ENCODE measurements around the gene ATP8B3. TPM values are rescaled to one million over a fixed set of nuclear protein-coding genes. Genes with fewer than 3 reads are reported as not detected.

Gene ATP8B3
- total and polyA plus RNA-seq, 8 donors: 0.15 to 1.4 (median 0.80) TPM; not detected in 4

GRCh38 chr19:1851654-1852580, 39.8 kb upstream of the ATP8B3 start:
- TF ChIP-seq CTCF (IDR thresholded peaks at IDR 0.05) (no peak), POLR2A (IDR thresholded peaks at IDR 0.05) (no peak), EP300 (IDR thresholded peaks at IDR 0.05) (no peak), POLR2AphosphoS5 (IDR thresholded peaks at IDR 0.05) (no peak)
- Histone ChIP-seq H3K27me3 (peaks cover 0 to 10% (median 0%) of the 10 kb centered on the region in 3 donors), H3K9me3 (no peaks in the 10 kb centered on the region), H3K36me3 (peaks cover 0 to 8% (median 2%) of the 10 kb centered on the region in 4 donors), H3K27ac (no peak overlapping the region), H3K4me1 (peaks cover 58 to 75% (median 67%) of the 10 kb centered on the region in 4 donors), H3K4me3 (no peak overlapping the region)
- peak in 1 of 2 donors; percentile 90 for DNase-seq
- 35 to 50% (median 45%) methylated on average over 42 to 66 of the region's 66 CpGs for WGBS, 5 donors
- intact Hi-C loops (cut with DNase I; ENCODE audit: low total_unique reads): no loop called here

- TF ChIP-seq CTCF (IDR thresholded peaks at IDR 0.05) (no peak), EP300 (IDR thresholded peaks at IDR 0.05) (no peak), POLR2AphosphoS5 (IDR thresholded peaks at IDR 0.05) (no peak), POLR2A (IDR thresholded peaks at IDR 0.05) (no peak)
- no peak for DNase-seq
Observed at GRCh38 chr19:1850809-1851653, 39.0 kb upstream of the ATP8B3 start.

GRCh38 chr19:1849886-1850398, 37.9 kb upstream of the ATP8B3 start:
- H3K27ac ChIP-seq: no peak overlapping the region
- peaks cover 58 to 75% (median 67%) of the 10 kb centered on the region in 4 donors for H3K4me1 ChIP-seq
- no peak overlapping the region for H3K4me3 ChIP-seq
- peaks cover 0 to 13% (median 10%) of the 10 kb centered on the region in 4 donors for H3K36me3 ChIP-seq
- TF ChIP-seq POLR2A (IDR thresholded peaks at IDR 0.05) (no peak), POLR2AphosphoS5 (IDR thresholded peaks at IDR 0.05) (no peak), CTCF (IDR thresholded peaks at IDR 0.05) (no peak), EP300 (IDR thresholded peaks at IDR 0.05) (no peak)
- intact Hi-C loops (cut with DNase I; ENCODE audit: low total_unique reads): no loop called here
- WGBS, 5 donors: 82 to 93% (median 89%) methylated on average over 10 of the region's 10 CpGs
- peaks cover 0 to 10% (median 0%) of the 10 kb centered on the region in 3 donors for H3K27me3 ChIP-seq
- H3K9me3 ChIP-seq: no peaks in the 10 kb centered on the region
- no peak for DNase-seq

More at GRCh38 chr19:1850809-1851653, 39.0 kb upstream of the ATP8B3 start:
- peaks cover 58 to 75% (median 67%) of the 10 kb centered on the region in 4 donors for H3K4me1 ChIP-seq
- peaks cover 0 to 8% (median 2%) of the 10 kb centered on the region in 4 donors for H3K36me3 ChIP-seq
- intact Hi-C loops (cut with DNase I; ENCODE audit: low total_unique reads): no loop called here
- 70 to 80% (median 73%) methylated on average over 28 to 31 of the region's 31 CpGs for WGBS, 5 donors
- H3K27ac ChIP-seq: no peak overlapping the region
- H3K9me3 ChIP-seq: no peaks in the 10 kb centered on the region
- peaks cover 0 to 10% (median 0%) of the 10 kb centered on the region in 3 donors for H3K27me3 ChIP-seq
- no peak overlapping the region for H3K4me3 ChIP-seq

- intact Hi-C loops (cut with DNase I; ENCODE audit: low total_unique reads): no loop called here
- WGBS, 5 donors: 52 to 67% (median 63%) methylated on average over 5 of the region's 5 CpGs
- H3K4me3 ChIP-seq: no peak overlapping the region
Observed at GRCh38 chr19:1849132-1849474, 37.0 kb upstream of the ATP8B3 start.

More at GRCh38 chr19:1849132-1849474, 37.0 kb upstream of the ATP8B3 start:
- Histone ChIP-seq H3K27me3 (peaks cover 0 to 10% (median 0%) of the 10 kb centered on the region in 3 donors), H3K9me3 (no peaks in the 10 kb centered on the region), H3K36me3 (peaks cover 0 to 16% (median 12%) of the 10 kb centered on the region in 4 donors), H3K4me1 (peaks cover 58 to 75% (median 67%) of the 10 kb centered on the region in 4 donors), H3K27ac (peak overlapping the region in 4 of 5 donors; percentile 97 to 99 (median 98))
- TF ChIP-seq EP300 (IDR thresholded peaks at IDR 0.05) (no peak), CTCF (IDR thresholded peaks at IDR 0.05) (no peak), POLR2A (IDR thresholded peaks at IDR 0.05) (no peak), POLR2AphosphoS5 (IDR thresholded peaks at IDR 0.05) (no peak)
- no peak for DNase-seq
